ENCODE data around the gene TSSK6.

Gene TSSK6

GRCh38 chr19:19505669-19506326 is 9.6 kb downstream of the TSSK6 start:
- Histone ChIP-seq H3K36me3 (ENCODE audit: control insufficient read depth in 5 of 5, insufficient read depth in 5 of 5, low read length in 5 of 5) (peaks cover 0 to 71% (median 68%) of the 10 kb centered on the region in 5 donors), H3K4me1 (ENCODE audit: control insufficient read depth in 5 of 5, insufficient read depth in 5 of 5, low read length in 5 of 5) (no peaks in the 10 kb centered on the region), H3K9ac (ENCODE audit: low read length in 5 of 5) (no peak overlapping the region), H3K27me3 (ENCODE audit: control insufficient read depth in 5 of 5, insufficient read depth in 4 of 5, low read length in 5 of 5) (no peaks in the 10 kb centered on the region), H3K4me3 (ENCODE audit: low read depth in 1 of 5, low read length in 5 of 5) (no peak overlapping the region), H3K27ac (ENCODE audit: low read depth, low read length) (no peak overlapping the region), H3K9me3 (ENCODE audit: control insufficient read depth in 5 of 5, low read length in 5 of 5) (no peaks in the 10 kb centered on the region)

- peaks cover 0 to 79% (median 75%) of the 10 kb centered on the region in 5 donors for H3K36me3 ChIP-seq (ENCODE audit: control insufficient read depth in 5 of 5, insufficient read depth in 5 of 5, low read length in 5 of 5)
Observed at GRCh38 chr19:19504754-19505668, 10.3 kb downstream of the TSSK6 start.

GRCh38 chr19:19502808-19503602 is 12.3 kb downstream of the TSSK6 start:
- H3K9ac ChIP-seq (ENCODE audit: low read length in 5 of 5), result no peak overlapping the region
- no peaks in the 10 kb centered on the region for H3K9me3 ChIP-seq (ENCODE audit: control insufficient read depth in 5 of 5, low read length in 5 of 5)
- no peak overlapping the region for H3K4me3 ChIP-seq (ENCODE audit: low read depth in 1 of 5, low read length in 5 of 5)
- no peaks in the 10 kb centered on the region for H3K4me1 ChIP-seq (ENCODE audit: control insufficient read depth in 5 of 5, insufficient read depth in 5 of 5, low read length in 5 of 5)
- H3K36me3 ChIP-seq (ENCODE audit: control insufficient read depth in 5 of 5, insufficient read depth in 5 of 5, low read length in 5 of 5), result peaks cover 0 to 96% (median 92%) of the 10 kb centered on the region in 5 donors
- no peak overlapping the region for H3K27ac ChIP-seq (ENCODE audit: low read depth, low read length)
- H3K27me3 ChIP-seq (ENCODE audit: control insufficient read depth in 5 of 5, insufficient read depth in 4 of 5, low read length in 5 of 5), result no peaks in the 10 kb centered on the region

More at GRCh38 chr19:19504754-19505668, 10.3 kb downstream of the TSSK6 start:
- no peaks in the 10 kb centered on the region for H3K27me3 ChIP-seq (ENCODE audit: control insufficient read depth in 5 of 5, insufficient read depth in 4 of 5, low read length in 5 of 5)
- H3K9ac ChIP-seq (ENCODE audit: low read length in 5 of 5), result no peak overlapping the region
- H3K27ac ChIP-seq (ENCODE audit: low read depth, low read length), result no peak overlapping the region
- no peaks in the 10 kb centered on the region for H3K4me1 ChIP-seq (ENCODE audit: control insufficient read depth in 5 of 5, insufficient read depth in 5 of 5, low read length in 5 of 5)
- no peaks in the 10 kb centered on the region for H3K9me3 ChIP-seq (ENCODE audit: control insufficient read depth in 5 of 5, low read length in 5 of 5)
- H3K4me3 ChIP-seq (ENCODE audit: low read depth in 1 of 5, low read length in 5 of 5), result no peak overlapping the region

DNA sequence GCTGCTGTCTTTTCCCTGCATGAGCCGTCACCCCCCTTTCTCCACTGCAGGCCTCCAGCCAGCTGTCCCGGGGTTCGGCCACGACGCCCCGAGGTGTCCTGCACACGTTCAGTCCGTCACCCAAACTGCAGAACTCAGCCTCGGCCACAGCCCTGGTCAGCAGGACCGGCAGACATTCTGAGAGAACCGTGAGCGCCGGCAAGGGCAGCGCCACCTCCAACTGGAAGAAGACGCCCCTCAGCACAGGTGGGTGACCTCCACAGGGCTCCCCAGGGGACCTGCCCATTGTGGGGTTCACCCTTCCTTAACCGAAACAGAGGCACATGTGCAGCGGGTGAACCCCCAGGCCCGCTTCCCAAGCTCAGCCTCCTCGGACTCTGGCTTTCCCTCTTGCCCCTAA is 13.1 kb downstream of the TSSK6 start:
- Histone ChIP-seq H3K27ac (ENCODE audit: low read depth, low read length) (no peak overlapping the region), H3K4me1 (ENCODE audit: control insufficient read depth in 5 of 5, insufficient read depth in 5 of 5, low read length in 5 of 5) (no peaks in the 10 kb centered on the region), H3K36me3 (ENCODE audit: control insufficient read depth in 5 of 5, insufficient read depth in 5 of 5, low read length in 5 of 5) (peaks cover 0 to 95% (median 91%) of the 10 kb centered on the region in 5 donors), H3K27me3 (ENCODE audit: control insufficient read depth in 5 of 5, insufficient read depth in 4 of 5, low read length in 5 of 5) (no peaks in the 10 kb centered on the region), H3K9ac (ENCODE audit: low read length in 5 of 5) (no peak overlapping the region), H3K4me3 (ENCODE audit: low read depth in 1 of 5, low read length in 5 of 5) (no peak overlapping the region), H3K9me3 (ENCODE audit: control insufficient read depth in 5 of 5, low read length in 5 of 5) (no peaks in the 10 kb centered on the region)

DNA sequence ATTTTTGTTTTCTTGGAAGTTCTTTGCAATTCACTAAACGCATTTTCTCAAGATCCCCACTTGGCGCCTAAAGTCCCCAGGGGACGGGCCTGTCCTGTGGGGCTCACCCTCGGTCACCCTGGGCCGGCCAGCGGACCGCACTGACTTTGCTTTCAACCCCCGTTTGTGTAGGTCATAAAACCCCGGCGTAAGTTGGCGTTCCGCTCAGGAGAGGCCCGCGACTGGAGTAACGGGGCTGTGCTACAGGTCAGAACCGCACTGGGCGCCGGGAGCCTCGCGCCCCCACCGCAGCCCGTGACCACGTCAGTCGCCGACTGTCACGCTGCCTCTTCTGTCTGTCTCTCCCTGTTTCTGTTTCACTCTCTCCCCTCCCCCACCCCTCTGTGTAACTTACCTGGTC is 13.6 kb downstream of the TSSK6 start:
- Histone ChIP-seq H3K27ac (ENCODE audit: low read depth, low read length) (no peak overlapping the region), H3K9ac (ENCODE audit: low read length in 5 of 5) (no peak overlapping the region), H3K36me3 (ENCODE audit: control insufficient read depth in 5 of 5, insufficient read depth in 5 of 5, low read length in 5 of 5) (peaks cover 0 to 97% (median 94%) of the 10 kb centered on the region in 5 donors)

GRCh38 chr19:19500975-19501644 is 14.2 kb downstream of the TSSK6 start:
- Histone ChIP-seq H3K4me3 (ENCODE audit: low read depth in 1 of 5, low read length in 5 of 5) (no peak overlapping the region), H3K9me3 (ENCODE audit: control insufficient read depth in 5 of 5, low read length in 5 of 5) (no peaks in the 10 kb centered on the region), H3K36me3 (ENCODE audit: control insufficient read depth in 5 of 5, insufficient read depth in 5 of 5, low read length in 5 of 5) (peaks cover 0 to 99% (median 97%) of the 10 kb centered on the region in 5 donors), H3K4me1 (ENCODE audit: control insufficient read depth in 5 of 5, insufficient read depth in 5 of 5, low read length in 5 of 5) (no peaks in the 10 kb centered on the region), H3K27me3 (ENCODE audit: control insufficient read depth in 5 of 5, insufficient read depth in 4 of 5, low read length in 5 of 5) (no peaks in the 10 kb centered on the region), H3K27ac (ENCODE audit: low read depth, low read length) (no peak overlapping the region), H3K9ac (ENCODE audit: low read length in 5 of 5) (no peak overlapping the region)

More for the DNA sequence above, 13.6 kb downstream of the TSSK6 start:
- Histone ChIP-seq H3K4me3 (ENCODE audit: low read depth in 1 of 5, low read length in 5 of 5) (no peak overlapping the region), H3K4me1 (ENCODE audit: control insufficient read depth in 5 of 5, insufficient read depth in 5 of 5, low read length in 5 of 5) (no peaks in the 10 kb centered on the region), H3K9me3 (ENCODE audit: control insufficient read depth in 5 of 5, low read length in 5 of 5) (no peaks in the 10 kb centered on the region), H3K27me3 (ENCODE audit: control insufficient read depth in 5 of 5, insufficient read depth in 4 of 5, low read length in 5 of 5) (no peaks in the 10 kb centered on the region)

DNA sequence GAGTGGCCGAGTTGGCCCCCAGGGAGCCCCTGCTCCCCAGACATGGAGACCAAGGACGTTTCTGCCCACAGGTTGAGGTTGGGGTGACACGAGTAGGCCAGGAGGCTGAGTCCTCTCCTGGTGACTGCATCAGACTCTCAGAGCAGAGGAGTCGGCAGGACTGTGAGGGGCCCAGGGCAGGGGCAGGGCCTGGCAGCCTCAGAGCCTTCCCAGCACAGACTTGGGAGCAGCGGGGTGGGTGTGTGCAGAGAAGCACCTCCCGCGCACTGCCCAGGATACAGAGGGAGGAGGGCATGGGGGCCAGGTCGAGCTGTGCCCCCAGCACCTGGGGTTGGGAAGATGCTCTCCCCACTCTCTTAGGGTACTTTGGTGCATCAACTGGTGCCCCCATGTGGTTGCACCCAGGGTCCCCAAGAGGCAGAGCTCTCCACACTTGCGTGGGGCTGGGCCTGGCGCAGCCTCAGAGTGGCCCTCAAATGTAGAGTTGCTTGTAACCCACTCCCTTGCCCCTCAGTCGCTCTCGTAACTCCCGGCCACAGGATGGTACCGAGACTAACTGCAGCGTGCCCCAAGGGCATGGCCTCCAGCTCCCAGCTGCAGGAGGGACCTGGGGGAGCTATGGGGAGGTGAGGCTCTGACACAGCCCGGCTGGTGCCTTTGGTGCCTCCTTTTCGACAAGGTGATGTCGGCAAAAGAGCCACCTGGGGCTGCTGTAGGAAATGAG is 15.9 kb downstream of the TSSK6 start:
- peaks cover 0 to 96% (median 93%) of the 10 kb centered on the region in 5 donors for H3K36me3 ChIP-seq (ENCODE audit: control insufficient read depth in 5 of 5, insufficient read depth in 5 of 5, low read length in 5 of 5)
- H3K4me3 ChIP-seq (ENCODE audit: low read depth in 1 of 5, low read length in 5 of 5), result no peak overlapping the region

DNA sequence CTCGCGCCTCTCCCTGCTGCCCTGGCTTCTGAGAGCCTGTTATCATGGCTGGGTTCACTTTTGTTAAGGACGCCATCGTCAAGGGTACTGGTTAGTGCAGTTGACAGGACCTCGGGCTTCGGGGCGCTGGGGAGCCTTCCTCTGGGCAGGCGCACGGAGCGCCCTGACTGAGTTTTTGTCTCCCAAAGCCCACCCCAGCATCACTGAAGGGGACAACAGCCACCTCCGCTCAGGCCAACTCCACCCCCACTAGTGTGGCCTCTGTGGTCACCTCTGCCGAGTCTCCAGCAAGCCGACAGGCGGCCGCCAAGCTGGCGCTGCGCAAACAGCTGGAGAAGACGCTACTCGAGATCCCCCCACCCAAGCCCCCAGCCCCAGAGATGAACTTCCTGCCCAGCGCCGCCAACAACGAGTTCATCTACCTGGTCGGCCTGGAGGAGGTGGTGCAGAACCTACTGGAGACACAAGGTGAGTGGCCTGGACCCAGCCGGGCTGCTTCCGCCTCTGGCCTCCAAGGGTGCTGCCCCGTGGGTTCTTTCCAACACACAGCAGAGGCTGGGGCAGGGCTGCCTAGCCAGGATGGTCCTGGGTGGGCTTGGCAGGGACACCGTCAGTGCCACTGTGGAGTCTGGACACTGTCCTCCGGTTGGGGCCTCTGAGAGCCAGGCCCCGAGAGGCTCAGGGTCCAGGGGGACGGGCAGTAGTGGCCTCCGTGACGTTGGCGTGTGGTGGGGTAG is 16.9 kb downstream of the TSSK6 start:
- Histone ChIP-seq H3K4me3 (ENCODE audit: low read depth in 1 of 5, low read length in 5 of 5) (no peak overlapping the region), H3K27ac (ENCODE audit: low read depth, low read length) (no peak overlapping the region), H3K9me3 (ENCODE audit: control insufficient read depth in 5 of 5, low read length in 5 of 5) (no peaks in the 10 kb centered on the region), H3K27me3 (ENCODE audit: control insufficient read depth in 5 of 5, insufficient read depth in 4 of 5, low read length in 5 of 5) (no peaks in the 10 kb centered on the region), H3K9ac (ENCODE audit: low read length in 5 of 5) (no peak overlapping the region), H3K36me3 (ENCODE audit: control insufficient read depth in 5 of 5, insufficient read depth in 5 of 5, low read length in 5 of 5) (peaks cover 0 to 94% (median 91%) of the 10 kb centered on the region in 5 donors), H3K4me1 (ENCODE audit: control insufficient read depth in 5 of 5, insufficient read depth in 5 of 5, low read length in 5 of 5) (peaks cover 0 to 5% (median 0%) of the 10 kb centered on the region in 5 donors)

More for the DNA sequence above, 15.9 kb downstream of the TSSK6 start:
- H3K27me3 ChIP-seq (ENCODE audit: control insufficient read depth in 5 of 5, insufficient read depth in 4 of 5, low read length in 5 of 5), result no peaks in the 10 kb centered on the region
- H3K27ac ChIP-seq (ENCODE audit: low read depth, low read length), result no peak overlapping the region
- no peak overlapping the region for H3K9ac ChIP-seq (ENCODE audit: low read length in 5 of 5)
- H3K4me1 ChIP-seq (ENCODE audit: control insufficient read depth in 5 of 5, insufficient read depth in 5 of 5, low read length in 5 of 5), result no peaks in the 10 kb centered on the region
- no peaks in the 10 kb centered on the region for H3K9me3 ChIP-seq (ENCODE audit: control insufficient read depth in 5 of 5, low read length in 5 of 5)
